HepG2 (cell line): Measurements from ENCODE around the gene RRBP1.

Source experiments
- SETDB1 ChIP-seq: sonication (generic); formaldehyde crosslinking; IDR thresholded peaks from 2 replicates; pipeline ENCODE4 v1.5.1; 2020; ENCODE audit warnings: missing genetic modification reagents, mild to moderate bottlenecking, borderline replicate concordance
- SP1 ChIP-seq, 2 experiments: fragments of 450-650 bp in 1 of 2; sonication (generic) in 1 of 2; formaldehyde crosslinking in 1 of 2; IDR thresholded peaks; 2 replicates each; pipeline versions ENCODE4 v1.4.0 to v1.6.1; 2016 to 2020; ENCODE audit warnings: missing genetic modification reagents in 1 of 2

- no peak for TF ChIP-seq SETDB1 (CRISPR knock-in tag)
- TF ChIP-seq SP1 (IDR thresholded peaks at IDR 0.05), result no peak
- no peak for TF ChIP-seq SP1 (CRISPR knock-in tag; IDR thresholded peaks at IDR 0.05)
These were observed 57.3 kb downstream of the RRBP1 start for GRCh38 chr20:17624551-17625245.
